Activated T-helper 17 cell treated with anti-CD3 and anti-CD28 coated beads, Interleukin-2, amount 50 U/mL, for 72 hours (primary cell): ENCODE measurements around the gene ZFPM1. TPM values are rescaled to one million over a fixed set of nuclear protein-coding genes. Genes with fewer than 3 reads are reported as not detected.

ENCODE experiments used
- ATAC-seq: fragments of 150-1000 bp; cut with Tn5 transposase; replicated peaks from 2 replicates; pipeline ENCODE4 v1.10.0; 2021; ENCODE audit warnings: mild to moderate bottlenecking, moderate library complexity
- H3K27ac Mint-ChIP-seq: one replicate; pipeline ENCODE4 v1.8.0; 2022; ENCODE audit warnings: mixed read lengths
- H3K27me3 Mint-ChIP-seq: one replicate; pipeline ENCODE4 v1.8.0; 2022; ENCODE audit warnings: mixed read lengths
- H3K36me3 Mint-ChIP-seq: one replicate; pipeline ENCODE4 v1.8.0; 2022; ENCODE audit warnings: low read depth, mild to moderate bottlenecking, mixed read lengths
- H3K4me1 Mint-ChIP-seq: one replicate; pipeline ENCODE4 v1.8.0; 2022; ENCODE audit warnings: mixed read lengths
- H3K4me3 Mint-ChIP-seq: one replicate; pipeline ENCODE4 v1.8.0; 2022; ENCODE audit warnings: mild to moderate bottlenecking, mixed read lengths
- H3K9me3 Mint-ChIP-seq: one replicate; pipeline ENCODE4 v1.8.0; 2022; ENCODE audit warnings: mixed read lengths
- total RNA-seq, 2 donors: library from RNA; stranded (reverse); gene quantifications; one replicate each; pipeline ENCODE4 v1.2.3, GENCODE V29; 2022

The ZFPM1 gene
- total RNA-seq, 2 donors from 2014 or later: 12.2 to 22.1 TPM

DNA sequence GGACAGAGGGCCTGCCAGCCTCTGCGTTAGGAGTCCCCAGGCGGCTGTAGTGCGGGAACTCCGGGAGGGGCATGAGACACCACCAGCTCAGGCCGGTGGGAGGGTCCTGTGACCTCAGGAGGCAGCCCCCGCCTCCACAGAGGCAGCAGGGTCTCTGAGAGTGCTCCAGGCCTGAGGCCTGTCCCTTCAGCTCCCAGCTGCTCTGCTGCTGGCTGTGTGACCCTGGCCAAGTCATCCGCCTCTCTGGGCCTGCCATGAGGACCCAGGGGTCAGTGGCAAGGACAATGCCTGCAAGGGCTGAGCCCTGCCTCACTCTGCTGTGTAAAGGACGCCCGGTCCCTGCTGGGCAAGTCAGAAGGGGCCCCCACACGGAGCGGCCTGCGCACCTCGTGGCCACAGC is 27.1 kb upstream of the ZFPM1 start:
- H3K36me3 Mint-ChIP-seq: no peaks in the 10 kb centered on the region
- H3K9me3 Mint-ChIP-seq: no peaks in the 10 kb centered on the region
- H3K4me3 Mint-ChIP-seq: no peak overlapping the region
- H3K4me1 Mint-ChIP-seq: no peaks in the 10 kb centered on the region
- no peaks in the 10 kb centered on the region for H3K27me3 Mint-ChIP-seq
- no peak for ATAC-seq
- no peak overlapping the region for H3K27ac Mint-ChIP-seq

DNA sequence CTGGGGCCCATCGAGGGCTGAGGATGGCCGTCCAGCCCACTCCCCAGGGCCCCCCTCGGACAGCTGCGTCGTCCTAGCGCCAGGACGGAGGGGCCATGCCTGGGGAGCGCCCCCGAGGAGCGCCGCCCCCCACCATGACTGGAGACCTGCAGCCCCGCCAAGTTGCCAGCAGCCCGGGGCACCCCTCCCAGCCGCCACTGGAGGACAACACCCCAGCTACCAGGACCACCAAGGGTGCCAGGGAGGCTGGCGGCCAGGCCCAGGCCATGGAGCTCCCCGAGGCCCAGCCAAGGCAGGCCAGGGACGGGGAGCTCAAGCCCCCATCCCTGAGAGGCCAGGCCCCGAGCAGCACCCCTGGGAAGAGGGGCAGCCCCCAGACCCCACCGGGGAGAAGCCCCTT is 25.7 kb upstream of the ZFPM1 start:
- Mint-ChIP-seq H3K4me3 (no peak overlapping the region), H3K27me3 (no peaks in the 10 kb centered on the region), H3K27ac (no peak overlapping the region), H3K4me1 (no peaks in the 10 kb centered on the region), H3K9me3 (no peaks in the 10 kb centered on the region), H3K36me3 (no peaks in the 10 kb centered on the region)
- ATAC-seq: no peak

DNA sequence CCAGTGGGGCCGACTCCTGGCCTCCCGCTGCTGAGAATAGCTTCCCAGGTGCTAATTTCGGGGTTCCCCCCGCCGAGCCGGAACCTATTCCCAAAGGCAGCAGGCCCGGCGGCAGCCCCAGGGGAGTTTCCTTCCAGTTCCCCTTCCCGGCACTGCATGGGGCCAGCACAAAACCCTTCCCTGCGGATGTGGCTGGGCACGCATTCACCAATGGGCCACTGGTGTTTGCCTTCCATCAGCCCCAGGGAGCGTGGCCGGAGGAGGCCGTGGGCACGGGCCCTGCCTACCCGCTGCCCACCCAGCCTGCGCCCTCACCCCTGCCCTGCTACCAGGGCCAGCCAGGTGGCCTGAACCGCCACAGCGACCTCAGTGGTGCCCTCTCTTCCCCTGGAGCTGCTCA is 24.9 kb upstream of the ZFPM1 start:
- Mint-ChIP-seq H3K27me3 (no peaks in the 10 kb centered on the region), H3K36me3 (no peaks in the 10 kb centered on the region), H3K4me1 (no peaks in the 10 kb centered on the region), H3K4me3 (no peak overlapping the region), H3K27ac (no peak overlapping the region), H3K9me3 (no peaks in the 10 kb centered on the region)
- no peak for ATAC-seq

DNA sequence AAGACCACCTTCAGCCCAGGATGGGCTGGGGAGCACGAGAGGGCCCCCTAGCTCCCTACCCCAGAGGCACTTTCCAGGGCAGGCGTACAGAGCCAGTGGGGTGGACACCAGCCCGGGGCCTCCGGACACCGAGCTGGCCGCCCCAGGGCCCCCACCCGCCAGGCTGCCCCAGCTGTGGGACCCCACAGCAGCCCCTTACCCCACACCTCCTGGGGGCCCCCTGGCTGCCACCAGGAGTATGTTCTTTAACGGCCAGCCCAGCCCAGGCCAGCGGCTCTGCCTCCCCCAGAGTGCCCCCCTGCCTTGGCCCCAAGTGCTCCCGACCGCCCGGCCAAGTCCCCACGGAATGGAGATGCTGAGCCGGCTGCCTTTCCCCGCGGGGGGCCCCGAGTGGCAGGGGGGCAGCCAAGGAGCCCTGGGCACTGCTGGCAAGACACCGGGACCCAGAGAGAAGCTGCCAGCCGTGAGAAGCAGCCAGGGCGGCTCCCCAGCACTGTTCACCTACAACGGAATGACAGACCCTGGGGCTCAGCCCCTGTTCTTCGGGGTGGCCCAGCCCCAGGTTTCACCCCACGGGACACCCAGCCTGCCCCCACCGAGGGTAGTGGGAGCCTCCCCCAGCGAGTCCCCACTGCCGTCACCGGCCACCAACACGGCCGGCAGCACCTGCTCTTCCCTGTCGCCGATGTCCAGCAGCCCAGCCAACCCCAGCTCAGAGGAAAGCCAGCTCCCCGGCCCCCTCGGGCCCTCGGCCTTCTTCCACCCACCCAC is 24.3 kb upstream of the ZFPM1 start:
- ATAC-seq: no peak
- H3K4me1 Mint-ChIP-seq: no peaks in the 10 kb centered on the region
- no peak overlapping the region for H3K4me3 Mint-ChIP-seq
- H3K9me3 Mint-ChIP-seq: no peaks in the 10 kb centered on the region
- no peak overlapping the region for H3K27ac Mint-ChIP-seq
- no peaks in the 10 kb centered on the region for H3K36me3 Mint-ChIP-seq
- no peaks in the 10 kb centered on the region for H3K27me3 Mint-ChIP-seq

DNA sequence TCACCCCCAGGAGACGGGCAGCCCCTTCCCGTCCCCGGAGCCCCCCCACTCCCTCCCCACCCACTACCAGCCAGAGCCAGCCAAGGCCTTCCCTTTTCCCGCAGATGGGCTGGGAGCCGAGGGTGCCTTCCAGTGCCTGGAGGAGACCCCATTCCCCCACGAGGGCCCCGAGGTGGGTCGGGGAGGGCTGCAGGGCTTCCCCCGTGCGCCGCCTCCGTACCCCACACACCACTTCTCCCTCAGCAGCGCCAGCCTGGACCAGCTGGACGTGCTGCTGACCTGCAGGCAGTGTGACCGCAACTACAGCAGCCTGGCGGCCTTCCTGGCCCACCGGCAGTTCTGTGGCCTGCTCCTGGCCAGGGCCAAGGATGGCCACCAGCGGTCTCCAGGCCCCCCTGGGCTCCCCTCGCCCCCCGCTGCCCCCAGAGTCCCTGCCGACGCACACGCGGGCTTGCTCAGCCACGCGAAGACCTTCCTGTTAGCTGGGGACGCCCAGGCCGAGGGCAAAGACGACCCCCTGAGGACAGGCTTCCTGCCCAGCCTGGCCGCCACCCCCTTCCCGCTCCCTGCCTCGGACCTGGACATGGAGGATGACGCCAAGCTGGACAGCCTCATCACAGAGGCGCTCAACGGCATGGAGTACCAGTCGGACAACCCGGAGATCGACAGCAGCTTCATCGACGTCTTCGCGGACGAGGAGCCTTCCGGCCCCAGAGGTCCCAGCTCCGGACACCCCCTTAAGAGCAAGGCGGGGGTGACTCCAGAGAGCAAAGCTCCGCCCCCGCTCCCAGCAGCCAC is 23.5 kb upstream of the ZFPM1 start:
- no peak overlapping the region for H3K27ac Mint-ChIP-seq
- peak overlapping the region; percentile 47 for H3K4me3 Mint-ChIP-seq

DNA sequence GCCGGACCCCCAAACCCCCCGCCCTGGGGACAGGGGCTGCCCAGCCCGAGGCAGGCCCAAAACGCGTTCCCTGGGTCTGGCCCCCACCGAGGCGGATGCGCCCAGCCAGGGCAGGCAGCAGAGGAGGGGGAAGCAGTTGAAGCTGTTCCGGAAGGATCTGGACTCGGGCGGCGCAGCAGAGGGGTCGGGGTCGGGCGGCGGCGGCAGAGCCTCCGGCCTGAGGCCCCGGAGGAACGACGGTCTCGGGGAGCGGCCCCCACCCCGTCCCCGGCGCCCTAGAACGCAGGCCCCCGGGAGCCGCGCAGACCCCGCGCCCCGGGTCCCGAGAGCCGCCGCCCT is 22.9 kb upstream of the ZFPM1 start:
- H3K9me3 Mint-ChIP-seq: no peaks in the 10 kb centered on the region
- no peaks in the 10 kb centered on the region for H3K4me1 Mint-ChIP-seq
- no peaks in the 10 kb centered on the region for H3K27me3 Mint-ChIP-seq
- H3K4me3 Mint-ChIP-seq: peak overlapping the region; percentile 47
- ATAC-seq: peak; percentile 28
- H3K27ac Mint-ChIP-seq: no peak overlapping the region
- H3K36me3 Mint-ChIP-seq: no peaks in the 10 kb centered on the region

More for the DNA sequence above, 23.5 kb upstream of the ZFPM1 start:
- H3K4me1 Mint-ChIP-seq: no peaks in the 10 kb centered on the region
- no peak for ATAC-seq
- no peaks in the 10 kb centered on the region for H3K36me3 Mint-ChIP-seq
- no peaks in the 10 kb centered on the region for H3K27me3 Mint-ChIP-seq
- H3K9me3 Mint-ChIP-seq: no peaks in the 10 kb centered on the region

DNA sequence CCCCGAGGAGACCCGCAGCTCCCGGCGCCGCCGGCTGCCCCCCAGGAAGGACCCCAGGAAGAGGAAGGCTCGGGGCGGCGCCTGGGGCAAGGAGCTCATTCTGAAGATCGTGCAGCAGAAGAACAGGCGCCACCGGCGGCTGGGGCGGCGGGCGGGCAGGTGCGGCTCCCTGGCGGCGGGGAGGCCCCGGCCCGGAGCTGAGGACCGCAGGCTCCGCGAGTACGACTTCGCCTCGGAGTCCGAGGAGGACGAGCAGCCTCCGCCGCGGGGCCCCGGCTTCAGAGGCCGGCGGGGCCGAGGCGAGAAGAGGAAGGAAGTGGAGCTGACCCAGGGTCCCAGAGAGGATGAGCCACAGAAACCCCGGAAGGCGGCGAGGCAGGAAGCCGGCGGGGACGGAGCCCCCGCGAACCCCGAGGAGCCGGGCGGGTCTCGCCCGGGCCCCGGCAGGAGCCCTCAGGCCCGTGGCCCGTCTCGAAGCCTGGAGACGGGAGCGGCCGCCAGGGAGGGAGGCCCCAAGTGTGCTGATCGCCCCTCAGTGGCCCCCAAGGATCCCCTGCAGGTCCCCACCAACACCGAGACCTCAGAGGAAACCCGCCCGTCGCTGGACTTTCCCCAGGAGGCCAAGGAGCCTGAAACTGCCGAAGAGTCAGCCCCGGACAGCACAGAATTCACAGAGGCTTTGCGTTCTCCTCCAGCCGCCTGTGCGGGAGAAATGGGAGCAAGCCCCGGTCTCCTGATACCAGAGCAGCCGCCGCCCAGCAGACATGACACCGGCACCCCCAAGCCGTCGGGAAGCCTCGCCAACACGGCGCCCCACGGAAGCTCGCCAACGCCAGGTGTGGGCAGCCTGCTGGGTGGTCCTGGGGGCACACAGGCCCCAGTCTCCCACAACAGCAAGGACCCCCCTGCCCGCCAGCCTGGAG is 22.3 kb upstream of the ZFPM1 start:
- H3K36me3 Mint-ChIP-seq: no peaks in the 10 kb centered on the region
- peak; percentile 71 for ATAC-seq
- no peaks in the 10 kb centered on the region for H3K9me3 Mint-ChIP-seq
- no peaks in the 10 kb centered on the region for H3K27me3 Mint-ChIP-seq
- H3K4me3 Mint-ChIP-seq: peak overlapping the region; percentile 39
- H3K4me1 Mint-ChIP-seq: no peaks in the 10 kb centered on the region
- no peak overlapping the region for H3K27ac Mint-ChIP-seq

DNA sequence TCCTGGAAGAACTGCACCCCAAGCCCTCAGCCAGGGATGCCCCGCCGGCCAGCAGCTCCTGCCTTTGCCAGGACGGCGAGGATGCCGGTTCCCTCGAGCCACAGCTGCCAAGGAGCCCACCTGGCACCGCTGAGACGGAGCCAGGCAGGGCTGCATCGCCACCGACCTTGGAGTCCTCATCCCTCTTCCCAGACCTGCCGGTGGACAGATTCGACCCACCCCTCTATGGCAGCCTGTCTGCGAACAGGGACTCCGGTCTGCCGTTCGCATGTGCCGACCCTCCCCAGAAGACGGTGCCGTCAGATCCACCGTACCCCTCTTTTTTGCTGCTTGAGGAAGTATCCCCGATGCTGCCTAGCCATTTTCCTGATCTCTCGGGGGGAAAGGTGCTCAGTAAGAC is 21.4 kb upstream of the ZFPM1 start:
- Mint-ChIP-seq H3K4me1 (no peaks in the 10 kb centered on the region), H3K4me3 (peak overlapping the region; percentile 39), H3K9me3 (no peaks in the 10 kb centered on the region), H3K36me3 (no peaks in the 10 kb centered on the region), H3K27me3 (no peaks in the 10 kb centered on the region), H3K27ac (no peak overlapping the region)
- no peak for ATAC-seq

DNA sequence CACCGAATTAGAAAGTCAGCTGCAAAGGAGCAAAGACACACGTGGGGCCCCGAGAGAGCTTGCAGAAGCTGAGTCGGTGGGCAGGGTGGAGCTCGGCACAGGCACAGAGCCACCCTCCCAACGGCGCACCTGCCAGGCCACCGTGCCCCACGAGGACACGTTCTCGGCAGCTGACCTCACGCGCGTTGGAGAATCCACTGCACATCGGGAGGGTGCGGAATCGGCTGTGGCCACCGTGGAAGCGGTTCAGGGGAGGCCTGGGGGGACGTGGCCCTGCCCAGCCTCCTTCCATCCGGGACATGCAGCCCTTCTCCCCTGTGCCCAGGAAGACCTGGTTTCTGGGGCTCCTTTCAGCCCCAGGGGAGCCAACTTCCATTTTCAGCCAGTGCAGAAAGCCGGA is 20.9 kb upstream of the ZFPM1 start:
- H3K27ac Mint-ChIP-seq: no peak overlapping the region
- ATAC-seq: no peak
- no peaks in the 10 kb centered on the region for H3K4me1 Mint-ChIP-seq
- H3K9me3 Mint-ChIP-seq: no peaks in the 10 kb centered on the region
- H3K36me3 Mint-ChIP-seq: no peaks in the 10 kb centered on the region
- H3K4me3 Mint-ChIP-seq: peak overlapping the region; percentile 39
- no peaks in the 10 kb centered on the region for H3K27me3 Mint-ChIP-seq

DNA sequence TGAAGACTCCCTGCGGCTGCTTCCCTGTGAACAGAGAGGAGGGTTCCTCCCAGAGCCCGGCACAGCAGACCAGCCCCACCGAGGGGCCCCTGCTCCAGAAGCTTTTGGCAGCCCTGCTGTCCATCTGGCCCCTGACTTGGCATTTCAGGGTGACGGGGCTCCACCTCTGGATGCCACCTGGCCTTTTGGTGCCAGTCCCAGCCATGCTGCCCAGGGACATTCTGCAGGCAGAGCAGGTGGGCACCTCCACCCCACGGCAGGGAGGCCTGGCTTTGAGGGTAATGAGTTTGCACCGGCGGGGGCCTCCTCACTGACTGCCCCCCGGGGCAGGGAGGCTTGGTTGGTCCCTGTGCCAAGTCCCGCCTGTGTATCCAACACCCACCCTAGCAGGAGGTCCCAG is 20.3 kb upstream of the ZFPM1 start:
- Mint-ChIP-seq H3K9me3 (no peaks in the 10 kb centered on the region), H3K36me3 (no peaks in the 10 kb centered on the region), H3K4me3 (no peak overlapping the region), H3K27me3 (no peaks in the 10 kb centered on the region), H3K27ac (no peak overlapping the region), H3K4me1 (no peaks in the 10 kb centered on the region)
- ATAC-seq: no peak

DNA sequence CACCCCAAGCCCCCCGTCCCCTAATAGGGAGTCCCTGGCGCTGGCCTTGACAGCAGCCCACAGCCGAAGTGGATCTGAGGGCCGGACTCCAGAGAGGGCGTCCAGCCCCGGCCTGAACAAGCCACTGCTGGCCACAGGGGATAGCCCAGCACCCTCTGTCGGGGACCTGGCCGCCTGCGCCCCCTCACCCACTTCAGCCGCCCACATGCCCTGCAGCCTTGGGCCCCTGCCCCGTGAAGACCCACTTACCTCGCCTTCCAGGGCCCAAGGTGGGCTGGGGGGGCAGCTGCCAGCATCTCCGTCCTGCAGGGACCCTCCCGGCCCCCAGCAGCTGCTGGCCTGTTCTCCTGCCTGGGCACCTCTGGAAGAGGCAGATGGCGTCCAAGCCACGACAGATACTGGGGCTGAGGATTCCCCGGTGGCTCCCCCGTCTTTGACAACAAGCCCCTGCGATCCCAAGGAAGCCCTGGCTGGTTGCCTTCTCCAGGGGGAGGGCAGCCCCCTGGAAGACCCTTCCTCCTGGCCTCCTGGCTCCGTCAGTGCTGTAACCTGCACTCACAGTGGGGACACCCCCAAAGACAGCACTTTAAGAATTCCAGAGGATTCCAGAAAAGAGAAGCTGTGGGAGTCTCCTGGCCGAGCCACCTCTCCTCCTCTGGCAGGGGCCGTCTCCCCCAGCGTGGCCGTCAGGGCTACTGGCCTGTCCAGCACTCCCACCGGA is 19.3 kb upstream of the ZFPM1 start:
- Mint-ChIP-seq H3K4me3 (no peak overlapping the region), H3K27ac (no peak overlapping the region), H3K9me3 (no peaks in the 10 kb centered on the region), H3K27me3 (no peaks in the 10 kb centered on the region), H3K36me3 (no peaks in the 10 kb centered on the region), H3K4me1 (no peaks in the 10 kb centered on the region)
- no peak for ATAC-seq

DNA sequence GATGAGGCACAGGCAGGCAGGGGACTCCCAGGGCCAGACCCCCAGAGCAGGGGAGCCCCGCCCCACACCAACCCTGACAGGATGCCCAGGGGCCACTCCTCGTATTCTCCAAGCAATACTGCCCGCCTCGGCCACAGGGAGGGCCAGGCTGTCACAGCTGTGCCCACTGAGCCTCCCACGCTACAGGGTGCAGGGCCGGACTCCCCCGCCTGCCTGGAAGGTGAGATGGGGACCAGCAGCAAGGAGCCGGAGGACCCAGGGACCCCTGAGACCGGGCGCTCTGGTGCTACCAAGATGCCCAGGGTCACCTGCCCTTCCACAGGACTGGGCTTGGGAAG is 18.8 kb upstream of the ZFPM1 start:
- Mint-ChIP-seq H3K27me3 (no peaks in the 10 kb centered on the region), H3K4me3 (no peak overlapping the region), H3K36me3 (no peaks in the 10 kb centered on the region), H3K27ac (no peak overlapping the region), H3K9me3 (no peaks in the 10 kb centered on the region), H3K4me1 (no peaks in the 10 kb centered on the region)
- ATAC-seq: no peak

DNA sequence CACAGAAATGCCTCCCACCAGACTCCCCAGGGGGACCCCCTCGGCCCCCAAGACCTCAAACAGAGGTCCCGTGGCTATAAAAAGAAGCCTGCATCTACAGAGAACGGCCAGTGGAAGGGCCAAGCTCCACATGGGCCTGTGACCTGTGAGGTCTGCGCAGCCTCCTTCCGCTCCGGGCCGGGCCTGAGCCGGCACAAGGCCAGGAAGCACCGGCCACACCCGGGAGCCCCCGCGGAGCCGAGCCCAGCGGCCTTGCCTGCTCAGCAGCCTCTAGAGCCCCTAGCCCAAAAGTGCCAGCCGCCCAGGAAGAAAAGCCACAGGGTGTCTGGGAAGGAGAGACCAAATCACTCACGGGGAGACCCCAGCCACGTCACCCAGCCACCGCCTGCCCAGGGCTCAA is 18.3 kb upstream of the ZFPM1 start:
- Mint-ChIP-seq H3K27ac (no peak overlapping the region), H3K36me3 (no peaks in the 10 kb centered on the region), H3K9me3 (no peaks in the 10 kb centered on the region), H3K4me3 (no peak overlapping the region), H3K27me3 (no peaks in the 10 kb centered on the region), H3K4me1 (no peaks in the 10 kb centered on the region)
- no peak for ATAC-seq
